OCI-LY1 (cell line): Measurements from ENCODE around the gene PTPRJ.

Experiments used
- H2AFZ ChIP-seq: fragments of 200-600 bp; sonication (generic), shearing (Covaris generic); 2 replicates; pipeline ENCODE4 v1.6.0; 2014; ENCODE audit warnings: antibody characterized with exemption, mild to moderate bottlenecking, low read length
- H3F3A ChIP-seq: fragments of 200-600 bp; sonication (generic), shearing (Covaris generic); 2 replicates; pipeline ENCODE4 v1.6.0; 2014; ENCODE audit warnings: mild to moderate bottlenecking, antibody characterized with exemption, low read length, moderate library complexity; ENCODE audit not compliant: insufficient read depth
- H3K27ac ChIP-seq: fragments of 200-600 bp; sonication (generic); 2 replicates; pipeline ENCODE4 v1.5.1; 2014; ENCODE audit warnings: low read length, mixed run types, mild to moderate bottlenecking, low read depth; ENCODE audit not compliant: poor library complexity, severe bottlenecking
- H3K27me3 ChIP-seq: fragments of 200-600 bp; sonication (generic); 2 replicates; pipeline ENCODE4 v1.6.0; 2014; ENCODE audit warnings: antibody characterized with exemption, mild to moderate bottlenecking, low read length, moderate library complexity; ENCODE audit not compliant: insufficient read depth
- H3K36me3 ChIP-seq: fragments of 200-600 bp; sonication (generic); 2 replicates; pipeline ENCODE4 v1.6.1; 2014; ENCODE audit warnings: mild to moderate bottlenecking, antibody characterized with exemption, low read length, moderate library complexity, mixed read lengths; ENCODE audit not compliant: insufficient read depth
- H3K4me1 ChIP-seq: fragments of 200-600 bp; sonication (generic); 2 replicates; pipeline ENCODE4 v1.5.1; 2014; ENCODE audit warnings: mild to moderate bottlenecking, low read length, moderate library complexity; ENCODE audit not compliant: insufficient read depth, severe bottlenecking
- H3K4me2 ChIP-seq: fragments of 200-600 bp; sonication (generic), shearing (Covaris generic); 2 replicates; pipeline ENCODE4 v1.6.1; 2014; ENCODE audit warnings: low read length
- H3K4me3 ChIP-seq: fragments of 200-600 bp; sonication (generic); 2 replicates; pipeline ENCODE4 v1.5.1; 2014; ENCODE audit warnings: low read length, low read depth, mild to moderate bottlenecking, mixed read lengths; ENCODE audit not compliant: poor library complexity, severe bottlenecking
- H3K79me2 ChIP-seq: fragments of 200-600 bp; shearing (Covaris generic); 2 replicates; pipeline ENCODE4 v1.6.1; 2016; ENCODE audit warnings: mixed run types, low read length, mixed read lengths; ENCODE audit not compliant: insufficient read depth
- H3K9ac ChIP-seq: fragments of 200-600 bp; sonication (generic), shearing (Covaris generic); 2 replicates; pipeline ENCODE4 v1.6.1; 2014; ENCODE audit warnings: mild to moderate bottlenecking, low read length, mixed read lengths
- H3K9me2 ChIP-seq: fragments of 200-600 bp; sonication (generic), shearing (Covaris generic); 2 replicates; pipeline ENCODE4 v1.6.1; 2014; ENCODE audit warnings: low read depth, mild to moderate bottlenecking, low read length, mixed read lengths
- H3K9me3 ChIP-seq: fragments of 200-600 bp; shearing (Covaris generic); 2 replicates; pipeline ENCODE4 v1.6.1; 2014; ENCODE audit warnings: low read length, mixed read lengths
- H4K20me1 ChIP-seq: fragments of 200-600 bp; sonication (generic), shearing (Covaris generic); 2 replicates; pipeline ENCODE4 v1.6.0; 2016; ENCODE audit warnings: mild to moderate bottlenecking, low read length; ENCODE audit not compliant: insufficient read depth
- CTCF ChIP-seq: fragments of 200-600 bp; sonication (generic), shearing (Covaris generic); IDR thresholded peaks from 2 replicates; pipeline ENCODE4 v1.5.1; 2017; ENCODE audit warnings: mild to moderate bottlenecking, antibody characterized with exemption, low read length, moderate library complexity, mixed read lengths
- EZH2 ChIP-seq: fragments of 200-600 bp; sonication (generic), shearing (Covaris generic); IDR thresholded peaks from 2 replicates; pipeline ENCODE4 v1.8.0; 2017; ENCODE audit warnings: borderline replicate concordance, mixed run types, mild to moderate bottlenecking, antibody characterized with exemption, low read length, moderate library complexity, mixed read lengths

The PTPRJ gene

GRCh38 chr11:48049036-48049435 lies 68.7 kb downstream of the PTPRJ start:
- peak; percentile 8; the same call in 1 of the 2 replicates for TF ChIP-seq CTCF
- no peak for TF ChIP-seq EZH2
- H3F3A ChIP-seq: no peaks in the 10 kb centered on the region
- H3K36me3 ChIP-seq: peaks cover 29% of the 10 kb centered on the region; the same call in 1 of the 2 replicates
- H3K9me3 ChIP-seq: no peaks in the 10 kb centered on the region
- H3K4me2 ChIP-seq: peak overlapping the region; percentile 5; the same call in 1 of the 2 replicates
- no peak overlapping the region for H3K4me3 ChIP-seq
- H3K79me2 ChIP-seq: peaks cover 71% of the 10 kb centered on the region
- H3K9ac ChIP-seq: peak overlapping the region; percentile 1; the same call in 1 of the 2 replicates
- H3K27me3 ChIP-seq: no peaks in the 10 kb centered on the region
- no peaks in the 10 kb centered on the region for H3K9me2 ChIP-seq
- H3K4me1 ChIP-seq: peaks cover 93% of the 10 kb centered on the region
- H2AFZ ChIP-seq: no peak overlapping the region
- no peaks in the 10 kb centered on the region for H4K20me1 ChIP-seq
- H3K27ac ChIP-seq: peak overlapping the region; percentile 95

DNA sequence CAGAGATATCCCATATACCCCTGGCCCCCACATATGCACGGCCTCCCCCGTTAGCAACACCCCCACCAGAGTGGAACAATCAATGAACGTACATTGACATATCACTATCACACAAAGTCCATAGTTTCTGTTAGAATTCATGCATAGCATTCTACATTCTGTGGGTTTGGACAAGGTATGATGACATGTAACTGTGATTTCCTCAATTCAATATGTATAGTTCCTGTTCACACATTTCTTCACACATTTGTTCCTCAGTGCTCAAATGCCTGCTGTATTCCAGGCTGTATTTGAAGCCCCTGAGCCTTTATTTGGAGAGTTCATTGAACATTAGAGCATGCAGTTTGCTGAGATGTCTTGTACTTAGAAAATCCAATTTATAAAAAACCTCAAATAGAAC lies 69.9 kb downstream of the PTPRJ start:
- TF ChIP-seq CTCF (no peak), EZH2 (no peak)
- H3K4me3 ChIP-seq: no peak overlapping the region
- no peaks in the 10 kb centered on the region for H3F3A ChIP-seq
- H3K4me2 ChIP-seq: peak overlapping the region; percentile 34
- H3K9me2 ChIP-seq: no peaks in the 10 kb centered on the region
- H3K9me3 ChIP-seq: no peaks in the 10 kb centered on the region
- peak overlapping the region; percentile 29; the same call in 1 of the 2 replicates for H3K9ac ChIP-seq
- H4K20me1 ChIP-seq: no peaks in the 10 kb centered on the region
- H3K27ac ChIP-seq: peak overlapping the region; percentile 95
- peaks cover 29% of the 10 kb centered on the region; the same call in 1 of the 2 replicates for H3K36me3 ChIP-seq
- peaks cover 93% of the 10 kb centered on the region for H3K4me1 ChIP-seq
- no peaks in the 10 kb centered on the region for H3K27me3 ChIP-seq
- no peak overlapping the region for H2AFZ ChIP-seq
- H3K79me2 ChIP-seq: peaks cover 76% of the 10 kb centered on the region

DNA sequence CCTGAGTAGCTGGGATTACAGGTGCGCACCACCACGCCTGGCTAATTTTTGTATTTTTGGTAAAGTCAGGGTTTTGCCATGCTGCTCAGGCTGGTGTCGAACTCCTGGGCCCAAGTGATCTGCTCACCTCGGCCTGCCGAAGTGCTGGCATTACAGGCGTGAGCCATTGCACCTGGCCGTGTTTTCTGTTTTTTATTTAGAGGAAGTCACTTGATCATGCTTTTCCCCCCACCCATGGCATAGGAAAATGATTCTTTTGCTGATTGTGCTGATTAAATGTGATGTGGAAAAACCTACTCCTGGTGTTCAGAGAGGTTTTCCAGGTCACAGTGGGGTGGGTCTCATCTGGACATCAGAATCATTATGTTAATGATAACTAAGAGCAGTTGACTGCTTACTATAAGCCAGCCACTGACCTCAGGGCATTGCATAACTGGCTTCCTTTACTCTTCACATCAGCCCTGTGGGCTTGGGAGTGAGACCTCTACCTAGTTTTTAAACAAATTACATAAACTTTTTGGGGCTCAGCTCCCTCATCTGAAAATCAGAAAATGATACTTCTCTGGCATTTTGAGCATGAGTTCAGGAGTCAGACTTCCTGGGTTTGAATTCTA lies 71.0 kb downstream of the PTPRJ start:
- Histone ChIP-seq H3K9me3 (no peaks in the 10 kb centered on the region), H3K79me2 (peaks cover 76% of the 10 kb centered on the region), H3K36me3 (peaks cover 23% of the 10 kb centered on the region; the same call in 1 of the 2 replicates), H3K9me2 (no peaks in the 10 kb centered on the region), H3F3A (no peaks in the 10 kb centered on the region), H3K4me3 (no peak overlapping the region), H4K20me1 (no peaks in the 10 kb centered on the region), H3K27me3 (no peaks in the 10 kb centered on the region), H3K4me1 (peaks cover 93% of the 10 kb centered on the region), H3K9ac (peak overlapping the region; percentile 14; the same call in 1 of the 2 replicates), H2AFZ (no peak overlapping the region), H3K27ac (peak overlapping the region; percentile 95), H3K4me2 (peak overlapping the region; percentile 20; the same call in 1 of the 2 replicates)
- TF ChIP-seq EZH2 (no peak), CTCF (no peak)
